B cell (primary cell): ENCODE results near the gene ABHD2. TPM values are rescaled to one million over a fixed set of nuclear protein-coding genes. Genes with fewer than 3 reads are reported as not detected.

Experiments
- ATAC-seq: fragments of 200-7000 bp; cut with Tn5 transposase; one replicate; pipeline ENCODE4 v1.10.0; 2021; ENCODE audit warnings: low read depth, mild to moderate bottlenecking, moderate number of reproducible peaks, moderate library complexity
- CTCF ChIA-PET: fragments of 350-600 bp; sonication (Branson Sonifier 250); formaldehyde crosslinking; loops from one replicate; lab custom pipeline; 2021; ENCODE audit warnings: antibody characterized with exemption, inconsistent platforms; lab: Charles Lee
- POLR2A ChIA-PET: fragments of 350-600 bp; sonication (Branson Sonifier 250); formaldehyde crosslinking; loops from one replicate; lab custom pipeline; 2021; ENCODE audit warnings: antibody characterized with exemption; lab: Charles Lee
- DNase-seq: peaks from one replicate; pipeline ENCODE4 v3.0.0; 2013
- H2AFZ ChIP-seq: 2 replicates; pipeline ENCODE4 v1.6.1; 2012; ENCODE audit warnings: mild to moderate bottlenecking, low read depth, low read length; ENCODE audit not compliant: insufficient read depth, poor library complexity, severe bottlenecking
- H3K27ac ChIP-seq, 2 donors: 1 replicate in 1 of 2; 2 replicates in 1 of 2; pipeline ENCODE4 v1.5.1; 2012 to 2013; ENCODE audit warnings: low read length in 2 of 2, mild to moderate bottlenecking in 2 of 2, moderate library complexity in 1 of 2
- H3K27me3 ChIP-seq, 4 experiments: fragments of 200-600 bp in 1 of 4; sonication (generic) in 1 of 4; replicated peaks in 1 of 4; 1 replicate in 2 of 4; 2 replicates in 2 of 4; pipeline versions ENCODE4 v1.6.1 to v1.7.0; 2013 to 2016; ENCODE audit warnings: low read length in 3 of 4, mild to moderate bottlenecking in 2 of 4, mixed read lengths in 1 of 4, moderate library complexity in 1 of 4; ENCODE audit not compliant: insufficient read depth in 4 of 4, control insufficient read depth in 3 of 4; ENCODE audit errors: control extremely low read depth in 1 of 4
- H3K36me3 ChIP-seq, 2 experiments: replicated peaks in 1 of 2; 1 replicate in 1 of 2; 2 replicates in 1 of 2; pipeline versions ENCODE4 v1.6.1 to v1.7.1; 2013; ENCODE audit warnings: low read length in 1 of 2; ENCODE audit not compliant: insufficient read depth in 2 of 2, control insufficient read depth in 1 of 2; ENCODE audit errors: control extremely low read depth in 1 of 2, extremely low read depth in 1 of 2
- H3K4me1 ChIP-seq, 2 donors: fragments of 200-600 bp in 1 of 2; sonication (generic) in 1 of 2; 1 replicate in 1 of 2; 2 replicates in 1 of 2; pipeline versions ENCODE4 v1.5.1 to v1.6.1; 2013 to 2017; ENCODE audit warnings: low read length in 2 of 2; ENCODE audit not compliant: control insufficient read depth in 2 of 2, insufficient read depth in 2 of 2
- H3K4me2 ChIP-seq: replicated peaks from 2 replicates; pipeline ENCODE3; 2012; ENCODE audit warnings: mild to moderate bottlenecking, low read depth, low read length; ENCODE audit not compliant: poor library complexity, severe bottlenecking
- H3K4me3 ChIP-seq, 5 experiments: fragments of 200-600 bp in 1 of 5; sonication (generic) in 1 of 5; 1 replicate in 3 of 5; 2 replicates in 2 of 5; pipeline versions ENCODE4 v1.5.1 to v1.7.0; 2011 to 2016; ENCODE audit warnings: low read length in 4 of 5, mild to moderate bottlenecking in 4 of 5, low read depth in 2 of 5, control low read depth in 1 of 5, moderate library complexity in 1 of 5; ENCODE audit not compliant: insufficient read depth in 1 of 5; ENCODE audit errors: control extremely low read depth in 1 of 5, extremely low read depth in 1 of 5
- H3K79me2 ChIP-seq: fragments of 200-600 bp; sonication (generic); one replicate; pipeline ENCODE4 v1.6.0; 2016; ENCODE audit warnings: low read length; ENCODE audit not compliant: control insufficient read depth, insufficient read depth
- H3K9ac ChIP-seq: fragments of 200-600 bp; sonication (generic); 2 replicates; pipeline ENCODE4 v1.6.1; 2017; ENCODE audit warnings: mild to moderate bottlenecking, low read length, moderate library complexity
- H3K9me3 ChIP-seq, 3 donors: one replicate each; pipeline versions ENCODE4 v1.6.1 to v1.7.1; 2013; ENCODE audit warnings: low read length in 2 of 3; ENCODE audit not compliant: control insufficient read depth in 2 of 3, insufficient read depth in 1 of 3; ENCODE audit errors: control extremely low read depth in 1 of 3
- H4K20me1 ChIP-seq: 2 replicates; pipeline ENCODE4 v1.6.0; 2012; ENCODE audit warnings: mild to moderate bottlenecking, low read length; ENCODE audit not compliant: insufficient read depth, control insufficient read depth, poor library complexity, severe bottlenecking
- H3K27ac Mint-ChIP-seq: one replicate; pipeline ENCODE4 v1.8.0; 2021; ENCODE audit warnings: mixed read lengths
- H3K27me3 Mint-ChIP-seq: one replicate; pipeline ENCODE4 v1.8.0; 2021; ENCODE audit warnings: mixed read lengths
- H3K4me1 Mint-ChIP-seq: one replicate; pipeline ENCODE4 v1.8.0; 2021; ENCODE audit warnings: mixed read lengths
- H3K4me3 Mint-ChIP-seq: one replicate; pipeline ENCODE4 v1.8.0; 2021; ENCODE audit warnings: mixed read lengths
- H3K9me3 Mint-ChIP-seq: one replicate; pipeline ENCODE4 v1.8.0; 2022; ENCODE audit warnings: mixed read lengths; ENCODE audit not compliant: insufficient read depth
- EZH2 ChIP-seq: IDR thresholded peaks from 2 replicates; pipeline ENCODE4 v1.6.1; 2012; ENCODE audit warnings: borderline replicate concordance, low read depth, mild to moderate bottlenecking, moderate library complexity, low read length; ENCODE audit not compliant: insufficient read depth, poor library complexity, severe bottlenecking
- WGBS: methylation state at CpG from one replicate; pipeline ENCODE4 v1.1.5; 2013; ENCODE audit warnings: missing lambda C conversion rate; ENCODE audit not compliant: insufficient coverage; 5-methylcytosine and 5-hydroxymethylcytosine counted together
- intact Hi-C: fragments of 100-400 bp; cut with micrococcal nuclease; formaldehyde crosslinking; loops from one replicate; pipeline ENCODE4 v1.10.0; 2022
- polyA plus RNA-seq: library from polyadenylated mRNA; depleted of rRNA; stranded (reverse); fragments of >200 nt; gene quantifications from 2 replicates; pipeline ENCODE4 v1.2.3, GENCODE V29; 2012
- total RNA-seq, 2 donors: library from RNA; stranded (reverse); fragments of 120-200 nt in 1 of 2; gene quantifications; 1 replicate in 1 of 2; 2 replicates in 1 of 2; pipeline versions ENCODE4 v1.2.3 to v1.2.4, GENCODE V29; 2013 to 2022
- TF ChIP-seq, protein P1 (sequence below): fragments of 200-600 bp; IDR thresholded peaks from one replicate; pipeline ENCODE4 v1.8.0; 2022; ENCODE audit warnings: antibody characterized with exemption, mild to moderate bottlenecking

The ABHD2 gene
- total and polyA plus RNA-seq, 2 donors (not counting 1 experiment from before 2014, with no cell fraction given): 7.1 to 45.8 TPM

DNA sequence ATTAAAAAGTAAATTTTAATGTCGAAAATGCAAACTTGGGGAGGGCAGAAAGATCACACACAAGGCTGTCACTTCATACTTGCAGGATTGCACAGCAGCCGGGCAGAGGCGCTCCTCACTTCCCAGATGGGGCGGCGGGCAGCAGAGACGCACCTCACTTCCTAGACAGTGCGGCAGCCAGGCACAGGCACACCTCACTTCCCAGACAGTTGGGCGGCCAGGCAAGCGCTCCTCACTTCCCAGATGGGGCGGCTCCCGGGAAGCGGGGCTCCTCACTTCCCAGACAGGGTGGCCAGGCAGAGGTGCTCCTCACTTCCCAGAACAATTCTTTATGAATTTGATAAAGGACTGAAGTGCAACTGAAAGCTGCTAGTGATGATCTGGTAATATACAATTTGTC is 111.9 kb downstream of the ABHD2 start:
- ChIA-PET CTCF (no interaction called here), POLR2A (no interaction called here)
- no peak for TF ChIP-seq EZH2
- TF ChIP-seq, protein P1, sequence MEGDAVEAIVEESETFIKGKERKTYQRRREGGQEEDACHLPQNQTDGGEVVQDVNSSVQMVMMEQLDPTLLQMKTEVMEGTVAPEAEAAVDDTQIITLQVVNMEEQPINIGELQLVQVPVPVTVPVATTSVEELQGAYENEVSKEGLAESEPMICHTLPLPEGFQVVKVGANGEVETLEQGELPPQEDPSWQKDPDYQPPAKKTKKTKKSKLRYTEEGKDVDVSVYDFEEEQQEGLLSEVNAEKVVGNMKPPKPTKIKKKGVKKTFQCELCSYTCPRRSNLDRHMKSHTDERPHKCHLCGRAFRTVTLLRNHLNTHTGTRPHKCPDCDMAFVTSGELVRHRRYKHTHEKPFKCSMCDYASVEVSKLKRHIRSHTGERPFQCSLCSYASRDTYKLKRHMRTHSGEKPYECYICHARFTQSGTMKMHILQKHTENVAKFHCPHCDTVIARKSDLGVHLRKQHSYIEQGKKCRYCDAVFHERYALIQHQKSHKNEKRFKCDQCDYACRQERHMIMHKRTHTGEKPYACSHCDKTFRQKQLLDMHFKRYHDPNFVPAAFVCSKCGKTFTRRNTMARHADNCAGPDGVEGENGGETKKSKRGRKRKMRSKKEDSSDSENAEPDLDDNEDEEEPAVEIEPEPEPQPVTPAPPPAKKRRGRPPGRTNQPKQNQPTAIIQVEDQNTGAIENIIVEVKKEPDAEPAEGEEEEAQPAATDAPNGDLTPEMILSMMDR: no peak
- Histone ChIP-seq H3K79me2 (no peaks in the 10 kb centered on the region), H3K4me2 (no peak overlapping the region), H3K27me3 (no peaks in the 10 kb centered on the region), H3K4me3 (no peak overlapping the region), H3K9ac (no peak overlapping the region), H3K36me3 (peaks cover 0 to 15% of the 10 kb centered on the region in 2 experiments), H3K4me1 (no peaks in the 10 kb centered on the region), H3K27ac (no peak overlapping the region), H2AFZ (no peak overlapping the region), H4K20me1 (no peaks in the 10 kb centered on the region), H3K9me3 (no peaks in the 10 kb centered on the region)
- 98% methylated on average over 6 of the region's 12 CpGs for WGBS
- no peak for DNase-seq
- no peaks in the 10 kb centered on the region for H3K27me3 Mint-ChIP-seq
- ATAC-seq: no peak
- intact Hi-C loops: no loop called here
- H3K4me3 Mint-ChIP-seq: no peak overlapping the region
- H3K9me3 Mint-ChIP-seq: no peaks in the 10 kb centered on the region
- no peak overlapping the region for H3K27ac Mint-ChIP-seq
- no peaks in the 10 kb centered on the region for H3K4me1 Mint-ChIP-seq

DNA sequence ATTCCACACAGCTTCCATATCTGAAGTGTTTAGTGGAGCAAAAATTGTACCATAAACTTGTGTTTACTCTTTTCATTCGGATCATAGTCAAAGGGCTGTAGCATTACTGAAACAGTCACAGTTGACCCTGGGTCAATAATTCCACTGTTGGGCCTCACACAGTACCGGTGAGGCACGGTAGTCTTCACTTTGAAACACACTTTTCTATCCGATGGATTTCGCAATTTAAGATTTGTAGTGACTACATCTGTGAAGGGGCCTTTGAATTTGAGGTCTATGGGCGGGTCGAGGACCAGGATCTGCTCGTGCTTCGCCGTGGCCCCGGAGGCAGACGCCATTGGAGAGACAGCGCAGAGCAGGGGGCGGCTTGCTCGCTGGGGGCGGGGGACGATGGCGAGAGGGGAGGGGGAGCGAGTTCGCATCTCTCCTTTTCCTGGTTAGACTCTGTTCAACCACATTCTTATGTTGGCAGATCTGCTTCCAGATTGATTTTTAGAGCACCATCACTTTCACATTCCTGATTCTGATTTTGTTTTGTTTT is 113.3 kb downstream of the ABHD2 start:
- H3K4me3 Mint-ChIP-seq: no peak overlapping the region
- intact Hi-C loops: no loop called here
- CTCF ChIA-PET: no interaction called here

More for the DNA sequence above, 113.3 kb downstream of the ABHD2 start:
- no peak overlapping the region for H3K27ac ChIP-seq
- H3K4me3 ChIP-seq: no peak overlapping the region
- H4K20me1 ChIP-seq: no peaks in the 10 kb centered on the region
- H3K27ac Mint-ChIP-seq: no peak overlapping the region
- H3K4me1 Mint-ChIP-seq: peaks cover 1% of the 10 kb centered on the region
- H3K4me2 ChIP-seq: no peak overlapping the region
- H3K9me3 Mint-ChIP-seq: no peaks in the 10 kb centered on the region
- TF ChIP-seq EZH2: no peak
- TF ChIP-seq, protein P1: no peak
- no peak overlapping the region for H3K9ac ChIP-seq
- no peaks in the 10 kb centered on the region for H3K4me1 ChIP-seq
- H3K27me3 ChIP-seq: no peaks in the 10 kb centered on the region
- no peaks in the 10 kb centered on the region for H3K79me2 ChIP-seq
- WGBS: 98% methylated on average over 12 of the region's 20 CpGs
- H3K27me3 Mint-ChIP-seq: no peaks in the 10 kb centered on the region
- ATAC-seq (no peak), DNase-seq (no peak)
- no peak overlapping the region for H2AFZ ChIP-seq
- no peaks in the 10 kb centered on the region for H3K9me3 ChIP-seq
- peaks cover 0 to 3% of the 10 kb centered on the region in 2 experiments for H3K36me3 ChIP-seq
- POLR2A ChIA-PET: no interaction called here
